ENCODE results near the gene ARHGAP4.

DNA sequence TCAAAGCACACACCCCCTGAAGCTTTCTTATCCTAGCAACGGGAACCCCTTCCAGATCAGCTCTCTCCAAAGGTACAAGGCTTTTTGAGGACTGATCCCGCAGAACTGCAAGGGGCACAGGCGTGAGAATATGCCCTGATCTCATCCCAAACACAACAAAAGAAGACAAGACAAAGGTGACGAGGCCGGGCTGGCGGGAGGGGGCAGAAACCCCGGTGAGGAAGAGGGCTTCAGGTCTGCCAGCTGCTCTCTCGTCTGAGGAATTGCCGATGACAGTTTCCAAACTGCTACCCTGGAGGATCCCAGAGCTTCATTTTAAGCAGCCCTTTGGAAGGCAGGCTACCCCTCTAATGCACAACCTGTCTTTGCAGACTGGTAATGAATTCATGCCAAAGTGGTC lies 42.2 kb upstream of the ARHGAP4 start:
- TF ChIP-seq POLR2A (IDR thresholded peaks at IDR 0.05) (no peak), POLR2AphosphoS5 (IDR thresholded peaks at IDR 0.05) (no peak)
- TF ChIP-seq, protein P1, sequence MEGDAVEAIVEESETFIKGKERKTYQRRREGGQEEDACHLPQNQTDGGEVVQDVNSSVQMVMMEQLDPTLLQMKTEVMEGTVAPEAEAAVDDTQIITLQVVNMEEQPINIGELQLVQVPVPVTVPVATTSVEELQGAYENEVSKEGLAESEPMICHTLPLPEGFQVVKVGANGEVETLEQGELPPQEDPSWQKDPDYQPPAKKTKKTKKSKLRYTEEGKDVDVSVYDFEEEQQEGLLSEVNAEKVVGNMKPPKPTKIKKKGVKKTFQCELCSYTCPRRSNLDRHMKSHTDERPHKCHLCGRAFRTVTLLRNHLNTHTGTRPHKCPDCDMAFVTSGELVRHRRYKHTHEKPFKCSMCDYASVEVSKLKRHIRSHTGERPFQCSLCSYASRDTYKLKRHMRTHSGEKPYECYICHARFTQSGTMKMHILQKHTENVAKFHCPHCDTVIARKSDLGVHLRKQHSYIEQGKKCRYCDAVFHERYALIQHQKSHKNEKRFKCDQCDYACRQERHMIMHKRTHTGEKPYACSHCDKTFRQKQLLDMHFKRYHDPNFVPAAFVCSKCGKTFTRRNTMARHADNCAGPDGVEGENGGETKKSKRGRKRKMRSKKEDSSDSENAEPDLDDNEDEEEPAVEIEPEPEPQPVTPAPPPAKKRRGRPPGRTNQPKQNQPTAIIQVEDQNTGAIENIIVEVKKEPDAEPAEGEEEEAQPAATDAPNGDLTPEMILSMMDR (IDR thresholded peaks at IDR 0.05), result no peak

All from upper lobe of left lung (tissue), 4 donors.